ENCODE measurements around the gene LEMD2. TPM values are rescaled to one million over a fixed set of nuclear protein-coding genes. Genes with fewer than 3 reads are reported as not detected.
A peak's percentile ranks its signal among the peaks of the same experiment; 100 is the strongest.

Gene LEMD2
- total and polyA plus RNA-seq, 9 of the 15 experiments (the other 6 are each of a cell fraction or from before 2014, with no cell fraction given), result 0.32 to 46.3 (median 30.8) TPM

DNA sequence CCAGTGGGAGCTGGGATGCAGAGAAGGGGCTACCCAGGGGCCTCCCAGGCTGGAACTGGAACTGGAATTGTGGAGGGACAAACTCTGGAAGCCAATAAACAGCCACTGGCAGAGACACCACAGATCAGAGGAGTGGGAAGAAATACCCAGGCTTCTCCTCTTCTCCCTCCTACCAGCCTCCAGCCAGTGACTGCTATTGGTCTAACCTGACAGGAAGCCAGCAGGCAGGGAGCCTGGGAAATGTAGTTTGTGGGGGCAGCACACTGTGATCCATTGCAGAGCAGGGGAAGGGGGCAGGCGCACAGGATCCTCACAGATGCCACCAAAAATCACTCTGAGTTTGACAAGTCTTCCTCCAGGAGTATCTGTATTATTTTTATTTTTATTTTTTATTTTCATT, 26.9 kb upstream of the LEMD2 start (continued):
- TF ChIP-seq, protein P1, sequence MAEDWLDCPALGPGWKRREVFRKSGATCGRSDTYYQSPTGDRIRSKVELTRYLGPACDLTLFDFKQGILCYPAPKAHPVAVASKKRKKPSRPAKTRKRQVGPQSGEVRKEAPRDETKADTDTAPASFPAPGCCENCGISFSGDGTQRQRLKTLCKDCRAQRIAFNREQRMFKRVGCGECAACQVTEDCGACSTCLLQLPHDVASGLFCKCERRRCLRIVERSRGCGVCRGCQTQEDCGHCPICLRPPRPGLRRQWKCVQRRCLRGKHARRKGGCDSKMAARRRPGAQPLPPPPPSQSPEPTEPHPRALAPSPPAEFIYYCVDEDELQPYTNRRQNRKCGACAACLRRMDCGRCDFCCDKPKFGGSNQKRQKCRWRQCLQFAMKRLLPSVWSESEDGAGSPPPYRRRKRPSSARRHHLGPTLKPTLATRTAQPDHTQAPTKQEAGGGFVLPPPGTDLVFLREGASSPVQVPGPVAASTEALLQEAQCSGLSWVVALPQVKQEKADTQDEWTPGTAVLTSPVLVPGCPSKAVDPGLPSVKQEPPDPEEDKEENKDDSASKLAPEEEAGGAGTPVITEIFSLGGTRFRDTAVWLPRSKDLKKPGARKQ (CRISPR knock-in tag; IDR thresholded peaks at IDR 0.05), result no peak
- peak; percentile 48 for TF ChIP-seq SP2 (IDR thresholded peaks at IDR 0.05; ENCODE audit: extremely low read depth, low read depth, low read length, poor library complexity, severe bottlenecking)
- TF ChIP-seq, protein P2, sequence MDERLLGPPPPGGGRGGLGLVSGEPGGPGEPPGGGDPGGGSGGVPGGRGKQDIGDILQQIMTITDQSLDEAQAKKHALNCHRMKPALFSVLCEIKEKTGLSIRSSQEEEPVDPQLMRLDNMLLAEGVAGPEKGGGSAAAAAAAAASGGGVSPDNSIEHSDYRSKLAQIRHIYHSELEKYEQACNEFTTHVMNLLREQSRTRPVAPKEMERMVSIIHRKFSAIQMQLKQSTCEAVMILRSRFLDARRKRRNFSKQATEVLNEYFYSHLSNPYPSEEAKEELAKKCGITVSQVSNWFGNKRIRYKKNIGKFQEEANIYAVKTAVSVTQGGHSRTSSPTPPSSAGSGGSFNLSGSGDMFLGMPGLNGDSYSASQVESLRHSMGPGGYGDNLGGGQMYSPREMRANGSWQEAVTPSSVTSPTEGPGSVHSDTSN (CRISPR knock-in tag; IDR thresholded peaks at IDR 0.05; ENCODE audit: low read depth), result no peak
- TF ChIP-seq, protein P2 (tag; conservative IDR thresholded peaks at IDR 0.05; ENCODE audit: low read depth), result no peak
- TF ChIP-seq, protein P3, sequence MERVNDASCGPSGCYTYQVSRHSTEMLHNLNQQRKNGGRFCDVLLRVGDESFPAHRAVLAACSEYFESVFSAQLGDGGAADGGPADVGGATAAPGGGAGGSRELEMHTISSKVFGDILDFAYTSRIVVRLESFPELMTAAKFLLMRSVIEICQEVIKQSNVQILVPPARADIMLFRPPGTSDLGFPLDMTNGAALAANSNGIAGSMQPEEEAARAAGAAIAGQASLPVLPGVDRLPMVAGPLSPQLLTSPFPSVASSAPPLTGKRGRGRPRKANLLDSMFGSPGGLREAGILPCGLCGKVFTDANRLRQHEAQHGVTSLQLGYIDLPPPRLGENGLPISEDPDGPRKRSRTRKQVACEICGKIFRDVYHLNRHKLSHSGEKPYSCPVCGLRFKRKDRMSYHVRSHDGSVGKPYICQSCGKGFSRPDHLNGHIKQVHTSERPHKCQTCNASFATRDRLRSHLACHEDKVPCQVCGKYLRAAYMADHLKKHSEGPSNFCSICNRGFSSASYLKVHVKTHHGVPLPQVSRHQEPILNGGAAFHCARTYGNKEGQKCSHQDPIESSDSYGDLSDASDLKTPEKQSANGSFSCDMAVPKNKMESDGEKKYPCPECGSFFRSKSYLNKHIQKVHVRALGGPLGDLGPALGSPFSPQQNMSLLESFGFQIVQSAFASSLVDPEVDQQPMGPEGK (CRISPR knock-in tag; IDR thresholded peaks at IDR 0.05; ENCODE audit: borderline replicate concordance), result no peak
- peak; percentile 77 for TF ChIP-seq NFYB (IDR thresholded peaks at IDR 0.05; ENCODE audit: extremely low read depth, insufficient read length)
- no peak for TF ChIP-seq SAP30 (IDR thresholded peaks at IDR 0.05; ENCODE audit: borderline replicate concordance, insufficient read depth, low read depth, low read length, poor library complexity, severe bottlenecking)
- TF ChIP-seq NR1H2 (CRISPR knock-in tag; IDR thresholded peaks at IDR 0.05), result no peak
- TF ChIP-seq RFX1 (IDR thresholded peaks at IDR 0.05), result no peak
- TF ChIP-seq, protein P4, sequence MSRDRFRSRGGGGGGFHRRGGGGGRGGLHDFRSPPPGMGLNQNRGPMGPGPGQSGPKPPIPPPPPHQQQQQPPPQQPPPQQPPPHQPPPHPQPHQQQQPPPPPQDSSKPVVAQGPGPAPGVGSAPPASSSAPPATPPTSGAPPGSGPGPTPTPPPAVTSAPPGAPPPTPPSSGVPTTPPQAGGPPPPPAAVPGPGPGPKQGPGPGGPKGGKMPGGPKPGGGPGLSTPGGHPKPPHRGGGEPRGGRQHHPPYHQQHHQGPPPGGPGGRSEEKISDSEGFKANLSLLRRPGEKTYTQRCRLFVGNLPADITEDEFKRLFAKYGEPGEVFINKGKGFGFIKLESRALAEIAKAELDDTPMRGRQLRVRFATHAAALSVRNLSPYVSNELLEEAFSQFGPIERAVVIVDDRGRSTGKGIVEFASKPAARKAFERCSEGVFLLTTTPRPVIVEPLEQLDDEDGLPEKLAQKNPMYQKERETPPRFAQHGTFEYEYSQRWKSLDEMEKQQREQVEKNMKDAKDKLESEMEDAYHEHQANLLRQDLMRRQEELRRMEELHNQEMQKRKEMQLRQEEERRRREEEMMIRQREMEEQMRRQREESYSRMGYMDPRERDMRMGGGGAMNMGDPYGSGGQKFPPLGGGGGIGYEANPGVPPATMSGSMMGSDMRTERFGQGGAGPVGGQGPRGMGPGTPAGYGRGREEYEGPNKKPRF (IDR thresholded peaks at IDR 0.05; ENCODE audit: low read depth, low read length), result no peak
- no peak for TF ChIP-seq FUS (optimal IDR thresholded peaks at IDR 0.05; ENCODE audit: low read depth, low read length)
- TF ChIP-seq ZFP30 (CRISPR knock-in tag; IDR thresholded peaks at IDR 0.05; ENCODE audit: borderline replicate concordance), result no peak
- no peak for TF ChIP-seq ZNF224 (CRISPR knock-in tag; IDR thresholded peaks at IDR 0.05)
- peak; percentile 93 for TF ChIP-seq HCFC1 (IDR thresholded peaks at IDR 0.05; ENCODE audit: low read depth, low read length)
- no peak for TF ChIP-seq ZNF507 (tag; conservative IDR thresholded peaks at IDR 0.05)
- TF ChIP-seq HNRNPH1 (optimal IDR thresholded peaks at IDR 0.05; ENCODE audit: low read depth, low read length), result no peak
- TF ChIP-seq SRSF1 (IDR thresholded peaks at IDR 0.05; ENCODE audit: low read depth, low read length), result no peak
- no peak for TF ChIP-seq HDGF (IDR thresholded peaks at IDR 0.05)
- peak; percentile 91 for TF ChIP-seq GABPA (tag; conservative IDR thresholded peaks at IDR 0.05; ENCODE audit: low read depth)
- TF ChIP-seq GABPB1 (CRISPR knock-in tag; IDR thresholded peaks at IDR 0.05), result peak; percentile 95

Data from K562 (cell line).